Measurements from ENCODE around the gene CLSTN1.
"Not testable (repeated sequence)": the region's sequence is repeated elsewhere in the genome, so short reads cannot be mapped to it uniquely, and the experiment has no call there.

CLSTN1 gene

GRCh38 chr1:9767964-9768668, 55.6 kb downstream of the CLSTN1 start:
- no peaks in the 10 kb centered on the region for H3K27me3 Mint-ChIP-seq (ENCODE audit: low read depth, poor library complexity)
- no peak overlapping the region for H3K27ac Mint-ChIP-seq
- TF ChIP-seq CTCF (IDR thresholded peaks at IDR 0.05) = no peak
- H3K4me1 Mint-ChIP-seq = peaks cover 5% of the 10 kb centered on the region
- H3K9me3 Mint-ChIP-seq = no peaks in the 10 kb centered on the region
- no peak for DNase-seq
- H3K4me3 Mint-ChIP-seq = no peak overlapping the region
- peaks cover 49% of the 10 kb centered on the region for H3K36me3 Mint-ChIP-seq (ENCODE audit: low read depth)

- no peak for TF ChIP-seq CTCF (IDR thresholded peaks at IDR 0.05)
- no peaks in the 10 kb centered on the region for H3K9me3 Mint-ChIP-seq
- H3K4me1 Mint-ChIP-seq = peaks cover 5% of the 10 kb centered on the region
- peaks cover 46% of the 10 kb centered on the region for H3K36me3 Mint-ChIP-seq (ENCODE audit: low read depth)
- no peak overlapping the region for H3K4me3 Mint-ChIP-seq
- no peak for DNase-seq
- H3K27ac Mint-ChIP-seq = peak overlapping the region; percentile 92
- H3K27me3 Mint-ChIP-seq (ENCODE audit: low read depth, poor library complexity) = no peaks in the 10 kb centered on the region
Measured at GRCh38 chr1:9766759-9767442, 56.9 kb downstream of the CLSTN1 start.

DNA sequence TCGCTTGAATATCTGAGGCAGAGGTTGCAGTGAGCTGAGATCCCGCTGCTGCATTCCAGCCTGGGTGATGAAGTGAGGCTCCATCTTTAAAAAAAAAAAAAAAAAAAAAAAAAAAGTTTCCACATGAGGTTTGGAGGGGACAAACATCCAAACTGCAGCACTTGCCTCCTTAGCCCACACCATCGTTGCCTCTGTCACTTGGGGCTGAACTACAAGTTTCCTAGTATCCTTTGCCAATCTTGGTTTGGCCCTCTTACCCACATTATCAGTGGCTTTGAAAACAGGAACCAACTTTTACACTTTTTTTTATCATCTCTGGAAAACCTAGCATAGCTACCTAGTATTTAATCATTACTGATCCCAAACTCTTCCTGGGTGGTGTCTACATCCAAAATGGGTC, 59.2 kb downstream of the CLSTN1 start:
- H3K9me3 Mint-ChIP-seq = no peaks in the 10 kb centered on the region

DNA sequence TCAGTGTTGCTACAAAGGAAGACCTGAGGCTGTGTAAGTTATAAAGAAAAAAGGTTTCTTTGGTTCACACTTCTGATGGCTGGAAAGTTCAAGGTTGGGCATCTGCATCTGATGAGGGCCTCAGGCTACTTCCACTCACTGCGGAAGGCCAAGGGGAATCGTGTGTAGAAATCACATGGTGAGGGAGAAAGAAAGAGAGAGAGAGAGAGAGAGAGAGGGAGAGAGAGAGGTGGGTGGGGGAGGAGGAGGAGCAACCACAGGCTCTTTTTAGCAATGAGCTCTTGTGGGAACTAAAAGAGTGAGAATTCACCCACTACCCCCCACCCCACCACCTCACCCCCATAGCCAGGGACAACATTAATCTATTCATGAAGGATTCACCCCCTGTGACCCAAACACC, 59.9 kb downstream of the CLSTN1 start:
- Mint-ChIP-seq H3K36me3 (ENCODE audit: low read depth) (peaks cover 51% of the 10 kb centered on the region), H3K9me3 (peaks cover under 1% of the 10 kb centered on the region), H3K27me3 (ENCODE audit: low read depth, poor library complexity) (no peaks in the 10 kb centered on the region), H3K4me1 (peaks cover 5% of the 10 kb centered on the region), H3K4me3 (no peak overlapping the region), H3K27ac (peak overlapping the region; percentile 29)
- DNase-seq = no peak
- TF ChIP-seq CTCF (IDR thresholded peaks at IDR 0.05) = no peak

More for the DNA sequence above, 59.2 kb downstream of the CLSTN1 start:
- peaks cover 5% of the 10 kb centered on the region for H3K4me1 Mint-ChIP-seq
- H3K27me3 Mint-ChIP-seq (ENCODE audit: low read depth, poor library complexity) = no peaks in the 10 kb centered on the region
- H3K36me3 Mint-ChIP-seq (ENCODE audit: low read depth) = peaks cover 56% of the 10 kb centered on the region
- H3K27ac Mint-ChIP-seq = no peak overlapping the region
- no peak for TF ChIP-seq CTCF (IDR thresholded peaks at IDR 0.05)
- no peak for DNase-seq
- no peak overlapping the region for H3K4me3 Mint-ChIP-seq

GRCh38 chr1:9762446-9762845, 61.3 kb downstream of the CLSTN1 start:
- H3K36me3 Mint-ChIP-seq (ENCODE audit: low read depth) = peaks cover 57% of the 10 kb centered on the region
- H3K4me1 Mint-ChIP-seq; H3K27me3 Mint-ChIP-seq (ENCODE audit: low read depth, poor library complexity); H3K27ac Mint-ChIP-seq; H3K4me3 Mint-ChIP-seq; DNase-seq: not testable (repeated sequence)
- H3K9me3 Mint-ChIP-seq = peaks cover 10% of the 10 kb centered on the region

GRCh38 chr1:9761855-9762254, 61.9 kb downstream of the CLSTN1 start:
- Mint-ChIP-seq H3K4me3 (no peak overlapping the region), H3K27me3 (ENCODE audit: low read depth, poor library complexity) (no peaks in the 10 kb centered on the region), H3K9me3 (peaks cover 12% of the 10 kb centered on the region), H3K36me3 (ENCODE audit: low read depth) (peaks cover 55% of the 10 kb centered on the region), H3K27ac (no peak overlapping the region), H3K4me1 (peaks cover 5% of the 10 kb centered on the region)
- TF ChIP-seq CTCF (IDR thresholded peaks at IDR 0.05) = no peak
- DNase-seq = no peak

Measured in nephron progenitor cell (in vitro differentiated cells).